A549 (cell line): ENCODE results near the gene CYGB. TPM values are rescaled to one million over a fixed set of nuclear protein-coding genes. Genes with fewer than 3 reads are reported as not detected.
"Not testable (repeated sequence)": the region's sequence is repeated elsewhere in the genome, so short reads cannot be mapped to it uniquely, and the experiment has no call there.

Source experiments
- ATAC-seq, 2 experiments: fragments of 200-7000 bp in 1 of 2; fragments of >200 bp in 1 of 2; cut with Nextera tagmentation in 1 of 2; cut with Tn5 transposase in 1 of 2; 3 replicates each; pipeline versions ENCODE4 v1.8.0 to v1.9.1; 2018 to 2020; ENCODE audit warnings: mild to moderate bottlenecking in 1 of 2, moderate library complexity in 1 of 2
- CTCF ChIA-PET: fragments of 300-600 bp; sonication (Branson Sonifier 250); formaldehyde crosslinking; extraction: SDS; loops from one replicate; lab custom pipeline; 2021; ENCODE audit warnings: antibody characterized with exemption, inconsistent platforms; lab: Yijun Ruan, JAX
- POLR2A ChIA-PET: fragments of 350-600 bp; formaldehyde crosslinking; extraction: SDS; loops from one replicate; lab custom pipeline; 2021; ENCODE audit warnings: antibody characterized with exemption, inconsistent platforms; lab: Yijun Ruan, JAX
- DNase-seq, 2 experiments: peaks; one replicate each; pipeline versions ENCODE4 v3.0.0 to v3.0.0-alpha.2; 2011 to 2016; ENCODE audit warnings: low read depth in 1 of 2, low spot score in 1 of 2
- FAIRE-seq: peaks from 2 replicates; lab custom pipeline; 2011; peaks lifted over from hg19 to GRCh38; lab: Jason Lieb, UNC
- H3K27ac ChIP-seq, 2 experiments: fragments of >200 bp; sonication (Bioruptor Twin); formaldehyde crosslinking; 3 replicates each; pipeline ENCODE4 v1.5.1; 2016 to 2017
- H3K4me1 ChIP-seq: fragments of >200 bp; sonication (Bioruptor Twin); formaldehyde crosslinking; 3 replicates; pipeline ENCODE4 v1.6.1; 2016
- H3K4me2 ChIP-seq: fragments of >200 bp; sonication (Bioruptor Twin); formaldehyde crosslinking; 3 replicates; pipeline ENCODE4 v1.6.1; 2016
- H3K4me3 ChIP-seq: fragments of >200 bp; sonication (Bioruptor Twin); formaldehyde crosslinking; 3 replicates; pipeline ENCODE4 v1.5.1; 2016
- H3K9me3 ChIP-seq: fragments of >200 bp; sonication (Bioruptor Twin); formaldehyde crosslinking; 3 replicates; pipeline ENCODE4 v1.6.1; 2016
- BHLHE40 ChIP-seq: IDR thresholded peaks from 2 replicates; pipeline ENCODE4 v1.6.1; 2012; ENCODE audit warnings: low read depth, low read length, inconsistent platforms
- CBX8 ChIP-seq: fragments of 200-600 bp; sonication (generic); IDR thresholded peaks from 2 replicates; pipeline ENCODE4 v1.6.1; 2016
- CEBPB ChIP-seq, 2 experiments: fragments of >200 bp in 1 of 2; sonication (Bioruptor Twin) in 1 of 2; formaldehyde crosslinking in 1 of 2; IDR thresholded peaks; 2 replicates each; pipeline ENCODE4 v1.6.1; 2012 to 2016
- CTCF ChIP-seq: fragments of >200 bp; sonication (Bioruptor Twin); formaldehyde crosslinking; IDR thresholded peaks from 3 replicates; pipeline ENCODE4 v1.5.1; 2016
- HES2 ChIP-seq: fragments of >200 bp; sonication (Bioruptor Twin); formaldehyde crosslinking; IDR thresholded peaks from 2 replicates; pipeline ENCODE4 v1.6.1; 2016
- HOXA7 ChIP-seq: fragments of 250-450 bp; sonication (Bioruptor Pico); IDR thresholded peaks from 2 replicates; pipeline ENCODE4 v1.5.0; 2020; ENCODE audit warnings: mild to moderate bottlenecking, moderate library complexity
- JUNB ChIP-seq: fragments of >200 bp; sonication (Bioruptor Twin); formaldehyde crosslinking; IDR thresholded peaks from 2 replicates; pipeline ENCODE4 v1.6.1; 2016
- MAZ ChIP-seq: fragments of 150-350 bp; IDR thresholded peaks from 2 replicates; pipeline ENCODE4 v1.6.1; 2014; ENCODE audit warnings: antibody characterized with exemption, low read depth, low read length, borderline replicate concordance
- NFE2L2 ChIP-seq: fragments of 150-350 bp; conservative IDR thresholded peaks from 2 replicates; pipeline ENCODE4 v1.6.1; 2014; ENCODE audit warnings: low read length
- RARB ChIP-seq: fragments of 250-450 bp; sonication (Bioruptor Pico); IDR thresholded peaks from 2 replicates; pipeline ENCODE4 v1.8.0; 2021; ENCODE audit warnings: mild to moderate bottlenecking, moderate library complexity
- REST ChIP-seq: fragments of 200-600 bp; sonication (generic); IDR thresholded peaks from 2 replicates; pipeline ENCODE4 v1.6.1; 2016; ENCODE audit warnings: antibody characterized with exemption, mild to moderate bottlenecking, moderate library complexity
- ZFP36 ChIP-seq: fragments of 450-650 bp; IDR thresholded peaks from 2 replicates; pipeline ENCODE4 v1.6.1; 2014; ENCODE audit warnings: borderline replicate concordance; ENCODE audit not compliant: partially characterized antibody
- WGBS: methylation state at CpG from one replicate; pipeline ENCODE4 v1.1.6; 2017; ENCODE audit errors: missing lambda C conversion rate; 5-methylcytosine and 5-hydroxymethylcytosine counted together
- polyA plus RNA-seq, 4 experiments: library from polyadenylated mRNA; depleted of rRNA in 3 of 4; stranded (reverse); fragments of >200 nt; fragmentation: RNase III in 1 of 4; extraction: RNeasy Plus Mini Kit Qiagen cat#74134 plus additional on column Dnase treatment in 1 of 4; gene quantifications; 2 replicates in 3 of 4; 3 replicates in 1 of 4; pipeline ENCODE4 v1.2.3, GENCODE V29; 2011 to 2017
- TF ChIP-seq, protein P1 (sequence below): fragments of >200 bp; sonication (Bioruptor Twin); formaldehyde crosslinking; IDR thresholded peaks from 3 replicates; pipeline ENCODE4 v1.6.1; 2016
- TF ChIP-seq, protein P2 (sequence below): fragments of 450-650 bp; IDR thresholded peaks from 2 replicates; pipeline ENCODE4 v1.6.1; 2014; ENCODE audit warnings: antibody characterized with exemption

CYGB gene
- polyA plus RNA-seq, 2 of the 4 experiments (the other 2 are of a cell fraction) = 1.1 TPM

DNA sequence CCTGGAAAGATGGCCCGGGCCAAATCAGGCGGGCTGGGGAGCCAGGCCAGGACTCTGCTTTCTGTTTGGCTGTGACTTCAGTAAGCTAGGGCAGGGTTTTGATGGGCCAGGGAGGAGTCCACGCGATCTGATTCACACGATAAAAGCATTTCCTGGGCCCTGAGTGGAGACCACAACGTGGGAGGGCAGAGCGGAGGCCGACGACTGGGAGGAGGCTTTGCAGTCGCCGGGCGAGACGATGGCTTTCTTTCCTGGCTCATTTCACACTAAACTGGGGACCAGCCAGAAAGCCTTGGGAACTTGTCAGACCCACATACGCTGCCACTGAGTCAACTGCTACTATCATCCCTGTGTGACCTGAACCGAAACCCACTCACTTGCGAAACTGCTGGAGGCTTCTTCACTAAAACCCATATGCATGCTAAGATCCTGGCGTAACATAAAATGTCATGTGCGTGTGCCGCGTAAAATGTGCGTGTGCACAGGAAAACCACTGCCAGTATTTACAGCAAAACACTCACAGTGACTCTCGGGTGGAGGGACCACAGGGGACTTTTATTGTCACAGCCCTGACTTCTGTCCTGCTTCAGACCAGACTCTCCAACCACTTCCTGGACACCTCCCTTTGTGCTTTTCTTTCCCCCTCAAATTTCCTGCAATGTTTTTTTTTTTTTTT is 22.1 kb downstream of the CYGB start:
- ATAC-seq (no peak), DNase-seq (no peak), FAIRE-seq (no peak)
- ChIA-PET CTCF (interaction anchor here (0.7 to 64.5 kb wide), 12 partner anchors 5 to 203 kb away, joined by 3 to 1994 read pairs (median 89); partner anchors contain the start of genes AANAT, CYGB, JMJD6 and METTL23), POLR2A (no interaction called here)
- TF ChIP-seq, protein P1, sequence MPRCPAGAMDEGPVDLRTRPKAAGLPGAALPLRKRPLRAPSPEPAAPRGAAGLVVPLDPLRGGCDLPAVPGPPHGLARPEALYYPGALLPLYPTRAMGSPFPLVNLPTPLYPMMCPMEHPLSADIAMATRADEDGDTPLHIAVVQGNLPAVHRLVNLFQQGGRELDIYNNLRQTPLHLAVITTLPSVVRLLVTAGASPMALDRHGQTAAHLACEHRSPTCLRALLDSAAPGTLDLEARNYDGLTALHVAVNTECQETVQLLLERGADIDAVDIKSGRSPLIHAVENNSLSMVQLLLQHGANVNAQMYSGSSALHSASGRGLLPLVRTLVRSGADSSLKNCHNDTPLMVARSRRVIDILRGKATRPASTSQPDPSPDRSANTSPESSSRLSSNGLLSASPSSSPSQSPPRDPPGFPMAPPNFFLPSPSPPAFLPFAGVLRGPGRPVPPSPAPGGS = no peak
- TF ChIP-seq MAZ (no peak), RARB (no peak), CBX8 (no peak), REST (no peak), CEBPB (IDR thresholded peaks at IDR 0.05) (no peak), HOXA7 (CRISPR knock-in tag) (no peak), BHLHE40 (no peak), JUNB (no peak), NFE2L2 (no peak), HES2 (no peak), CTCF (no peak), ZFP36 (no peak)
- TF ChIP-seq, protein P2, sequence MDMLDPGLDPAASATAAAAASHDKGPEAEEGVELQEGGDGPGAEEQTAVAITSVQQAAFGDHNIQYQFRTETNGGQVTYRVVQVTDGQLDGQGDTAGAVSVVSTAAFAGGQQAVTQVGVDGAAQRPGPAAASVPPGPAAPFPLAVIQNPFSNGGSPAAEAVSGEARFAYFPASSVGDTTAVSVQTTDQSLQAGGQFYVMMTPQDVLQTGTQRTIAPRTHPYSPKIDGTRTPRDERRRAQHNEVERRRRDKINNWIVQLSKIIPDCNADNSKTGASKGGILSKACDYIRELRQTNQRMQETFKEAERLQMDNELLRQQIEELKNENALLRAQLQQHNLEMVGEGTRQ = no peak
- Histone ChIP-seq H3K4me2 (no peak overlapping the region), H3K4me3 (no peak overlapping the region), H3K27ac (no peak overlapping the region), H3K4me1 (no peaks in the 10 kb centered on the region), H3K9me3 (no peaks in the 10 kb centered on the region)
- 93% methylated on average over 22 of the region's 22 CpGs for WGBS

GRCh38 chr17:76514355-76514754 is 23.2 kb downstream of the CYGB start:
- POLR2A ChIA-PET, H3K9me3 ChIP-seq, H3K4me2 ChIP-seq, H3K27ac ChIP-seq, FAIRE-seq, H3K4me1 ChIP-seq, H3K4me3 ChIP-seq, DNase-seq, ATAC-seq: not testable (repeated sequence)
- CTCF ChIA-PET = interaction anchor here (1.0 to 64.5 kb wide), 8 partner anchors 4 to 194 kb away, joined by 3 to 1994 read pairs (median 104); partner anchors contain the start of genes AANAT, CYGB, PRCD and UBE2O
- WGBS = 86% methylated on average over 6 of the region's 6 CpGs
